ENCODE results near the gene RAB5A. TPM values are rescaled to one million over a fixed set of nuclear protein-coding genes. Genes with fewer than 3 reads are reported as not detected.
"Not testable (repeated sequence)": the region's sequence is repeated elsewhere in the genome, so short reads cannot be mapped to it uniquely, and the experiment has no call there.

RAB5A gene
- total RNA-seq: 10 to 100 TPM; 72.8 to 97.2 (median 82.9) TPM

GRCh38 chr3:19946832-19947548 is at the start of gene RAB5A:
RAB5A (plus strand) TSS chr3:19947097; CDS start chr3:19950899, 3,802 bp downstream.
- no peaks in the 10 kb centered on the region for H3K27me3 ChIP-seq
- peaks cover 9 to 15% of the 10 kb centered on the region in 2 donors for H3K4me1 ChIP-seq
- peak; percentile 97 to 98 for DNase-seq (ENCODE audit: low spot score in 2 of 2)
- H3K27ac ChIP-seq: peak within 1 kb of the TSS; percentile 99 to 100
- H3K9me3 ChIP-seq: no peaks in the 10 kb centered on the region
- H3K36me3 ChIP-seq: no peaks in the 10 kb centered on the region
- intact Hi-C loops (cut with DNase I; ENCODE audit: low total_unique reads): no loop called here
- H3K4me3 ChIP-seq: peak within 1 kb of the TSS; percentile 91 to 100 (median 94)
- TF ChIP-seq POLR2AphosphoS5 (IDR thresholded peaks at IDR 0.05): peak; percentile 97 to 99 (median 97)
- peak; percentile 61 for TF ChIP-seq POLR2A (IDR thresholded peaks at IDR 0.05)
- peak in 1 of 3 donors; percentile 13 for TF ChIP-seq CTCF (IDR thresholded peaks at IDR 0.05)

GRCh38 chr3:19898721-19899120 is 48.2 kb upstream of the RAB5A start:
- no peak overlapping the region for H3K27ac ChIP-seq
- no peak overlapping the region for H3K4me3 ChIP-seq
- TF ChIP-seq POLR2AphosphoS5 (IDR thresholded peaks at IDR 0.05) (no peak), CTCF (IDR thresholded peaks at IDR 0.05) (no peak), POLR2A (IDR thresholded peaks at IDR 0.05) (no peak)
- no peaks in the 10 kb centered on the region for H3K27me3 ChIP-seq
- no peaks in the 10 kb centered on the region for H3K9me3 ChIP-seq
- DNase-seq (ENCODE audit: low spot score in 2 of 2): no peak
- H3K36me3 ChIP-seq: no peaks in the 10 kb centered on the region
- H3K4me1 ChIP-seq: no peaks in the 10 kb centered on the region
- intact Hi-C loops (cut with DNase I; ENCODE audit: low total_unique reads): no loop called here

- intact Hi-C loops (cut with DNase I; ENCODE audit: low total_unique reads): no loop called here
- Histone ChIP-seq H3K27me3 (no peaks in the 10 kb centered on the region), H3K4me3 (no peak overlapping the region), H3K36me3 (no peaks in the 10 kb centered on the region), H3K4me1 (no peaks in the 10 kb centered on the region), H3K27ac (no peak overlapping the region), H3K9me3 (no peaks in the 10 kb centered on the region)
- no peak for DNase-seq (ENCODE audit: low spot score in 2 of 2)
- TF ChIP-seq POLR2A (IDR thresholded peaks at IDR 0.05): no peak
- TF ChIP-seq POLR2AphosphoS5 (IDR thresholded peaks at IDR 0.05): no peak
- TF ChIP-seq CTCF (IDR thresholded peaks at IDR 0.05): no peak
These were observed 47.6 kb upstream of the RAB5A start for GRCh38 chr3:19899264-19899663.

GRCh38 chr3:19899833-19900232 is 47.1 kb upstream of the RAB5A start:
- H3K36me3 ChIP-seq; H3K9me3 ChIP-seq; H3K4me1 ChIP-seq; intact Hi-C loops (cut with DNase I; ENCODE audit: low total_unique reads); H3K27ac ChIP-seq; H3K4me3 ChIP-seq; H3K27me3 ChIP-seq; DNase-seq (ENCODE audit: low spot score in 2 of 2): not testable (repeated sequence)

- H3K9me3 ChIP-seq: no peaks in the 10 kb centered on the region
- H3K4me1 ChIP-seq: no peaks in the 10 kb centered on the region
- H3K27me3 ChIP-seq: no peaks in the 10 kb centered on the region
- H3K36me3 ChIP-seq: no peaks in the 10 kb centered on the region
- TF ChIP-seq POLR2A (IDR thresholded peaks at IDR 0.05) (no peak), CTCF (IDR thresholded peaks at IDR 0.05) (no peak), POLR2AphosphoS5 (IDR thresholded peaks at IDR 0.05) (no peak)
- DNase-seq (ENCODE audit: low spot score in 2 of 2): no peak
- H3K4me3 ChIP-seq: no peak overlapping the region
- intact Hi-C loops (cut with DNase I; ENCODE audit: low total_unique reads): no loop called here
- no peak overlapping the region for H3K27ac ChIP-seq
These were observed 45.6 kb upstream of the RAB5A start for GRCh38 chr3:19901337-19901736.
